Measurements from ENCODE around the gene CTR9. TPM values are rescaled to one million over a fixed set of nuclear protein-coding genes. Genes with fewer than 3 reads are reported as not detected.

CTR9 gene
- total and polyA plus RNA-seq, 9 of the 15 experiments (the other 6 are each of a cell fraction or from before 2014, with no cell fraction given), result 25.4 to 79.3 (median 47.3) TPM

- TF ChIP-seq SMAD1 (IDR thresholded peaks at IDR 0.05; ENCODE audit: low read depth, low read length, partially characterized antibody), result no peak
- TF ChIP-seq FOXJ3 (CRISPR knock-in tag; IDR thresholded peaks at IDR 0.05), result no peak
- no peak for TF ChIP-seq KLF13 (tag; IDR thresholded peaks at IDR 0.05; ENCODE audit: borderline replicate concordance, low read depth)
- no peak for TF ChIP-seq SMARCB1 (IDR thresholded peaks at IDR 0.05; ENCODE audit: insufficient read length, low read depth)
- no peak for TF ChIP-seq ZNF717 (CRISPR knock-in tag; IDR thresholded peaks at IDR 0.05)
- no peak for TF ChIP-seq HNRNPUL1 (IDR thresholded peaks at IDR 0.05; ENCODE audit: low read length)
- TF ChIP-seq NCOA1 (IDR thresholded peaks at IDR 0.05; ENCODE audit: low read depth), result no peak
- TF ChIP-seq CBX3 (IDR thresholded peaks at IDR 0.05; ENCODE audit: borderline replicate concordance in 1 of 2, low read length in 2 of 2), result no peak
- no peak for TF ChIP-seq POLR2AphosphoS2 (IDR thresholded peaks at IDR 0.05; ENCODE audit: low read length)
- no peak for TF ChIP-seq HDAC1 (IDR thresholded peaks at IDR 0.05)
- TF ChIP-seq, protein P1, sequence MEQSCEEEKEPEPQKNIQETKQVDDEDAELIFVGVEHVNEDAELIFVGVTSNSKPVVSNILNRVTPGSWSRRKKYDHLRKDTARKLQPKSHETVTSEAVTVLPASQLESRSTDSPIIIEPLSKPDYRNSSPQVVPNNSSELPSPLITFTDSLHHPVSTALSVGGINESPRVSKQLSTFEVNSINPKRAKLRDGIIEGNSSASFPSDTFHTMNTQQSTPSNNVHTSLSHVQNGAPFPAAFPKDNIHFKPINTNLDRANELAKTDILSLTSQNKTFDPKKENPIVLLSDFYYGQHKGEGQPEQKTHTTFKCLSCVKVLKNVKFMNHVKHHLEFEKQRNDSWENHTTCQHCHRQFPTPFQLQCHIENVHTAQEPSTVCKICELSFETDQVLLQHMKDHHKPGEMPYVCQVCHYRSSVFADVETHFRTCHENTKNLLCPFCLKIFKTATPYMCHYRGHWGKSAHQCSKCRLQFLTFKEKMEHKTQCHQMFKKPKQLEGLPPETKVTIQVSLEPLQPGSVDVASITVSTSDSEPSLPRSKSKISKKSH (CRISPR knock-in tag; IDR thresholded peaks at IDR 0.05), result no peak
- TF ChIP-seq TFAP4 (CRISPR knock-in tag; IDR thresholded peaks at IDR 0.05; ENCODE audit: borderline replicate concordance), result no peak
- no peak for TF ChIP-seq ZNF407 (IDR thresholded peaks at IDR 0.05; ENCODE audit: low read depth)
- no peak for TF ChIP-seq ELF4 (CRISPR knock-in tag; IDR thresholded peaks at IDR 0.05)
- no peak for TF ChIP-seq SIN3B (IDR thresholded peaks at IDR 0.05; ENCODE audit: low read depth)
- TF ChIP-seq ATF4 (CRISPR knock-in tag; IDR thresholded peaks at IDR 0.05), result no peak
- TF ChIP-seq ETS1 (conservative IDR thresholded peaks at IDR 0.05; ENCODE audit: control insufficient read depth, low read depth, low read length), result no peak
- no peak for TF ChIP-seq NFIC (IDR thresholded peaks at IDR 0.05)
Measured at GRCh38 chr11:10808235-10808552, 57.1 kb downstream of the CTR9 start (continued).
